ENCODE data around the gene SYMPK.
"Not testable (repeated sequence)": the region's sequence is repeated elsewhere in the genome, so short reads cannot be mapped to it uniquely, and the experiment has no call there.

The SYMPK gene

GRCh38 chr19:45873219-45873772, 10.3 kb upstream of the SYMPK start:
- Histone ChIP-seq H3K79me2 (no peaks in the 10 kb centered on the region), H2AFZ (no peak overlapping the region), H3K9me3 (ENCODE audit: control insufficient read depth, low read length) (no peaks in the 10 kb centered on the region), H3K4me1 (no peaks in the 10 kb centered on the region), H3K9ac (no peak overlapping the region), H3K4me2 (ENCODE audit: low read length) (no peak overlapping the region), H3K27ac (no peak overlapping the region), H3K36me3 (ENCODE audit: control insufficient read depth, insufficient read depth, low read length) (no peaks in the 10 kb centered on the region), H3K4me3 (ENCODE audit: low read depth, low read length) (no peak overlapping the region), H3K27me3 (ENCODE audit: control insufficient read depth, insufficient read depth, low read length) (no peaks in the 10 kb centered on the region)
- TF ChIP-seq CTCF (IDR thresholded peaks at IDR 0.05), result no peak

- H3K4me2 ChIP-seq (ENCODE audit: low read length), result no peak overlapping the region
Measured at GRCh38 chr19:45872095-45872919, 9.4 kb upstream of the SYMPK start.

GRCh38 chr19:45870798-45871197, 7.9 kb upstream of the SYMPK start:
- no peak overlapping the region for H2AFZ ChIP-seq
- no peaks in the 10 kb centered on the region for H3K4me1 ChIP-seq
- H3K79me2 ChIP-seq, result no peaks in the 10 kb centered on the region
- no peak overlapping the region for H3K9ac ChIP-seq
- no peaks in the 10 kb centered on the region for H3K9me3 ChIP-seq (ENCODE audit: control insufficient read depth, low read length)
- H3K27ac ChIP-seq, result no peak overlapping the region
- H3K4me2 ChIP-seq (ENCODE audit: low read length), result no peak overlapping the region
- H3K27me3 ChIP-seq (ENCODE audit: control insufficient read depth, insufficient read depth, low read length), result no peaks in the 10 kb centered on the region
- no peak for TF ChIP-seq CTCF (IDR thresholded peaks at IDR 0.05)
- no peak overlapping the region for H3K4me3 ChIP-seq (ENCODE audit: low read depth, low read length)
- no peaks in the 10 kb centered on the region for H3K36me3 ChIP-seq (ENCODE audit: control insufficient read depth, insufficient read depth, low read length)

More at GRCh38 chr19:45872095-45872919, 9.4 kb upstream of the SYMPK start:
- Histone ChIP-seq H3K36me3 (ENCODE audit: control insufficient read depth, insufficient read depth, low read length) (no peaks in the 10 kb centered on the region), H3K27ac (no peak overlapping the region), H3K27me3 (ENCODE audit: control insufficient read depth, insufficient read depth, low read length) (no peaks in the 10 kb centered on the region), H3K9me3 (ENCODE audit: control insufficient read depth, low read length) (no peaks in the 10 kb centered on the region), H3K4me3 (ENCODE audit: low read depth, low read length) (no peak overlapping the region), H2AFZ (no peak overlapping the region), H3K9ac (no peak overlapping the region), H3K79me2 (no peaks in the 10 kb centered on the region), H3K4me1 (no peaks in the 10 kb centered on the region)
- no peak for TF ChIP-seq CTCF (IDR thresholded peaks at IDR 0.05)

GRCh38 chr19:45867241-45867640, 4.3 kb upstream of the SYMPK start:
- not testable (repeated sequence) for H3K79me2 ChIP-seq; H3K9me3 ChIP-seq (ENCODE audit: control insufficient read depth, low read length); H3K4me1 ChIP-seq; H3K9ac ChIP-seq; H3K36me3 ChIP-seq (ENCODE audit: control insufficient read depth, insufficient read depth, low read length); H3K4me3 ChIP-seq (ENCODE audit: low read depth, low read length); H3K27me3 ChIP-seq (ENCODE audit: control insufficient read depth, insufficient read depth, low read length); H3K27ac ChIP-seq; H2AFZ ChIP-seq; H3K4me2 ChIP-seq (ENCODE audit: low read length)

DNA sequence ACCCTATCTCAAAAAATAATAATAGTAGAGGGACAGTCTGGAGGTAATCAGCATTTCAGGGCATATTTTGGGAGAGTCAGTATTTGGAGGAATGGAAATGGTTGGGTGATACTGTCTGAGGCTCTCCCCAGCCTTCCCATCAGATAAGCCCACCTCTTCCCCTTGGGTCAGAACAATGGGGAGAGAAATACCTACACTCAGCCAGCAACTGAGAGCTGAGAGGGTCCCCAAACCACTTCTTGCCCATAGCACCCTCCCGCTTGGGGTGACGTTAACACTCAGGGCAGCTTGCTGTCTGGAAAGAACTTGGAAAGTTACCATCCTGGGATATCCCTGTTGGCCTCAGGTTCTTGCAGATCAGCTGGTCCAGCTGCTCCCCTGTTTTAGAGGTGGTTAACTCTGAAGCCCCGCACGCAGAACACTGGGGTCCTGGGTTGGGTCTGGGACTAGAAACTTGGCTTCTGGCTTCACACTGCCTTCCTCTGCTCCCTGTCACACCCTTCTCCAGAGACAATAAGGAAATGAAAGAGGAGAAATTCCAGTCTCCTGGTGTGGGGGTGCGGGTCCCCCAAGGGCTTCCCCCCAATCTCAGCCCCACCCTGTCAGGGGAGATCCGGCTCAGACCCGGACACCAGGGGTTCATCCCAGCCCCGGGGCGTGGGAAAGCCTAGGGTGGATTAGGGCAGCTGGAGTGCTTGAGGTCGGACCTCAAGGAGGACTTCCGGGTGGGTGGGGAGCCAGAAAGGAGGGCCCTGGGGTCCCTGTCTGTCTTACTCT, 3.6 kb upstream of the SYMPK start:
- Histone ChIP-seq H3K27ac (no peak overlapping the region), H3K4me1 (peaks cover 3% of the 10 kb centered on the region), H3K4me2 (ENCODE audit: low read length) (no peak overlapping the region), H3K9me3 (ENCODE audit: control insufficient read depth, low read length) (no peaks in the 10 kb centered on the region), H3K79me2 (peaks cover 3% of the 10 kb centered on the region), H2AFZ (no peak overlapping the region), H3K27me3 (ENCODE audit: control insufficient read depth, insufficient read depth, low read length) (no peaks in the 10 kb centered on the region), H3K9ac (no peak overlapping the region), H3K36me3 (ENCODE audit: control insufficient read depth, insufficient read depth, low read length) (no peaks in the 10 kb centered on the region), H3K4me3 (ENCODE audit: low read depth, low read length) (no peak overlapping the region)
- no peak for TF ChIP-seq CTCF (IDR thresholded peaks at IDR 0.05)
